SK-N-SH treated with all-trans-retinoic acid at 6 μM for 48 hours (cell line): ENCODE data around the gene RELT.

Experiments
- ATAC-seq: fragments of 200-7000 bp; cut with Tn5 transposase; 3 replicates; pipeline ENCODE4 v1.9.1; 2020; ENCODE audit warnings: mild to moderate bottlenecking, moderate library complexity
- ARNTL ChIP-seq: fragments of 450-650 bp; formaldehyde crosslinking; IDR thresholded peaks from 2 replicates; pipeline ENCODE4 v1.5.0; 2020; ENCODE audit warnings: low read depth, mild to moderate bottlenecking, moderate library complexity, borderline replicate concordance
- BACH2 ChIP-seq: fragments of 250-450 bp; sonication (Bioruptor Pico); IDR thresholded peaks from 2 replicates; pipeline ENCODE4 v1.9.0; 2021; ENCODE audit warnings: mild to moderate bottlenecking, borderline replicate concordance
- CREB5 ChIP-seq: fragments of 250-450 bp; sonication (Bioruptor Pico); IDR thresholded peaks from 2 replicates; pipeline ENCODE4 v1.5.1; 2020; ENCODE audit warnings: low read depth, mild to moderate bottlenecking, moderate library complexity
- CSDC2 ChIP-seq: fragments of 250-450 bp; sonication (Bioruptor Pico); IDR thresholded peaks from 2 replicates; pipeline ENCODE4 v1.5.0; 2020; ENCODE audit warnings: mild to moderate bottlenecking, moderate library complexity
- ESRRG ChIP-seq: fragments of 250-450 bp; sonication (Bioruptor Pico); IDR thresholded peaks from 2 replicates; pipeline ENCODE4 v1.6.1; 2021; ENCODE audit warnings: mild to moderate bottlenecking
- GLIS3 ChIP-seq: fragments of 250-450 bp; sonication (Bioruptor Pico); IDR thresholded peaks from 2 replicates; pipeline ENCODE4 v1.5.0; 2020; ENCODE audit warnings: mild to moderate bottlenecking, moderate library complexity
- ISL1 ChIP-seq: fragments of 250-450 bp; sonication (Bioruptor Pico); IDR thresholded peaks from 2 replicates; pipeline ENCODE4 v2.1.2; 2022; ENCODE audit warnings: mild to moderate bottlenecking, moderate library complexity
- OSR1 ChIP-seq: fragments of 250-450 bp; sonication (Bioruptor Pico); IDR thresholded peaks from 2 replicates; pipeline ENCODE4 v1.8.0; 2022; ENCODE audit warnings: moderate library complexity, mild to moderate bottlenecking, inconsistent platforms
- PATZ1 ChIP-seq: fragments of 250-450 bp; sonication (Bioruptor Pico); IDR thresholded peaks from 2 replicates; pipeline ENCODE4 v1.8.0; 2020; ENCODE audit warnings: mild to moderate bottlenecking, moderate library complexity, borderline replicate concordance
- PPARA ChIP-seq: fragments of 250-450 bp; sonication (Bioruptor Pico); IDR thresholded peaks from 2 replicates; pipeline ENCODE4 v1.5.0; 2020; ENCODE audit warnings: mild to moderate bottlenecking, borderline replicate concordance
- RARB ChIP-seq: fragments of 250-450 bp; sonication (Bioruptor Pico); IDR thresholded peaks from 2 replicates; pipeline ENCODE4 v1.8.0; 2021; ENCODE audit warnings: mild to moderate bottlenecking, moderate library complexity
- SNAI2 ChIP-seq: fragments of 250-450 bp; sonication (Bioruptor Pico); IDR thresholded peaks from 2 replicates; pipeline ENCODE4 v1.5.0; 2020; ENCODE audit warnings: mild to moderate bottlenecking, moderate library complexity
- TCF4 ChIP-seq: fragments of 250-450 bp; sonication (Bioruptor Pico); IDR thresholded peaks from 2 replicates; pipeline ENCODE4 v1.8.0; 2021; ENCODE audit warnings: mild to moderate bottlenecking, moderate library complexity, borderline replicate concordance
- TOX ChIP-seq: fragments of 250-450 bp; sonication (Bioruptor Pico); IDR thresholded peaks from 2 replicates; pipeline ENCODE4 v1.8.0; 2021; ENCODE audit warnings: mild to moderate bottlenecking, moderate library complexity, borderline replicate concordance
- TSHZ2 ChIP-seq: fragments of 250-450 bp; sonication (Bioruptor Pico); IDR thresholded peaks from 2 replicates; pipeline ENCODE4 v1.5.0; 2020; ENCODE audit warnings: mild to moderate bottlenecking, moderate library complexity
- ZC3H10 ChIP-seq: fragments of 250-450 bp; sonication (Bioruptor Pico); IDR thresholded peaks from 2 replicates; pipeline ENCODE4 v1.5.1; 2021; ENCODE audit warnings: mild to moderate bottlenecking, moderate library complexity
- ZFP3 ChIP-seq: fragments of 250-450 bp; sonication (Bioruptor Pico); IDR thresholded peaks from 2 replicates; pipeline ENCODE4 v1.5.0; 2020; ENCODE audit warnings: mild to moderate bottlenecking, moderate library complexity
- ZFP30 ChIP-seq: fragments of 450-650 bp; formaldehyde crosslinking; IDR thresholded peaks from 2 replicates; pipeline ENCODE4 v1.5.0; 2022; ENCODE audit warnings: mild to moderate bottlenecking, moderate library complexity
- ZNF565 ChIP-seq: fragments of 450-650 bp; formaldehyde crosslinking; conservative IDR thresholded peaks from 2 replicates; pipeline ENCODE4 v1.5.0; 2020; ENCODE audit warnings: low read depth, mild to moderate bottlenecking, moderate library complexity
- ZNF70 ChIP-seq: fragments of 450-650 bp; formaldehyde crosslinking; IDR thresholded peaks from 2 replicates; pipeline ENCODE4 v1.5.0; 2020; ENCODE audit warnings: mild to moderate bottlenecking, moderate library complexity
- ZNF8 ChIP-seq: fragments of 450-650 bp; formaldehyde crosslinking; IDR thresholded peaks from 2 replicates; pipeline ENCODE4 v1.5.0; 2020; ENCODE audit warnings: mild to moderate bottlenecking, moderate library complexity
- TF ChIP-seq, protein P1 (sequence below): fragments of 250-450 bp; sonication (Bioruptor Pico); IDR thresholded peaks from 2 replicates; pipeline ENCODE4 v1.8.0; 2021; ENCODE audit warnings: low read depth, mild to moderate bottlenecking, moderate library complexity, borderline replicate concordance
- TF ChIP-seq, protein P2 (sequence below): fragments of 250-450 bp; sonication (Bioruptor Pico); IDR thresholded peaks from 2 replicates; pipeline ENCODE4 v1.5.1; 2021; ENCODE audit warnings: mild to moderate bottlenecking, moderate library complexity

The RELT gene

GRCh38 chr11:73395297-73396208 is 19.4 kb downstream of the RELT start:
- TF ChIP-seq PPARA (CRISPR knock-in tag) (no peak), TCF4 (CRISPR knock-in tag) (no peak), ZNF565 (CRISPR knock-in tag) (no peak), ZNF70 (CRISPR knock-in tag) (no peak), RARB (CRISPR knock-in tag) (no peak), SNAI2 (CRISPR knock-in tag) (no peak), TSHZ2 (CRISPR knock-in tag) (no peak), TOX (no peak), ZC3H10 (CRISPR knock-in tag) (no peak), ESRRG (CRISPR knock-in tag) (no peak), CSDC2 (CRISPR knock-in tag) (no peak), OSR1 (no peak), ZFP3 (CRISPR knock-in tag) (no peak), ZNF8 (no peak), ZFP30 (CRISPR knock-in tag) (no peak), ARNTL (no peak), BACH2 (CRISPR knock-in tag) (no peak), CREB5 (no peak), PATZ1 (no peak)
- TF ChIP-seq, protein P1, sequence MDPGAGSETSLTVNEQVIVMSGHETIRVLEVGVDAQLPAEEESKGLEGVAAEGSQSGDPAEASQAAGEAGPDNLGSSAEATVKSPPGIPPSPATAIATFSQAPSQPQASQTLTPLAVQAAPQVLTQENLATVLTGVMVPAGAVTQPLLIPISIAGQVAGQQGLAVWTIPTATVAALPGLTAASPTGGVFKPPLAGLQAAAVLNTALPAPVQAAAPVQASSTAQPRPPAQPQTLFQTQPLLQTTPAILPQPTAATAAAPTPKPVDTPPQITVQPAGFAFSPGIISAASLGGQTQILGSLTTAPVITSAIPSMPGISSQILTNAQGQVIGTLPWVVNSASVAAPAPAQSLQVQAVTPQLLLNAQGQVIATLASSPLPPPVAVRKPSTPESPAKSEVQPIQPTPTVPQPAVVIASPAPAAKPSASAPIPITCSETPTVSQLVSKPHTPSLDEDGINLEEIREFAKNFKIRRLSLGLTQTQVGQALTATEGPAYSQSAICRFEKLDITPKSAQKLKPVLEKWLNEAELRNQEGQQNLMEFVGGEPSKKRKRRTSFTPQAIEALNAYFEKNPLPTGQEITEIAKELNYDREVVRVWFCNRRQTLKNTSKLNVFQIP (CRISPR knock-in tag): no peak
- ATAC-seq: no peak

GRCh38 chr11:73396251-73396930 is 20.2 kb downstream of the RELT start:
- TF ChIP-seq ZNF8 (no peak), ZNF565 (CRISPR knock-in tag) (no peak), ISL1 (CRISPR knock-in tag) (no peak), RARB (CRISPR knock-in tag) (no peak), GLIS3 (CRISPR knock-in tag) (no peak)
- TF ChIP-seq, protein P1 (CRISPR knock-in tag): no peak
- TF ChIP-seq, protein P2, sequence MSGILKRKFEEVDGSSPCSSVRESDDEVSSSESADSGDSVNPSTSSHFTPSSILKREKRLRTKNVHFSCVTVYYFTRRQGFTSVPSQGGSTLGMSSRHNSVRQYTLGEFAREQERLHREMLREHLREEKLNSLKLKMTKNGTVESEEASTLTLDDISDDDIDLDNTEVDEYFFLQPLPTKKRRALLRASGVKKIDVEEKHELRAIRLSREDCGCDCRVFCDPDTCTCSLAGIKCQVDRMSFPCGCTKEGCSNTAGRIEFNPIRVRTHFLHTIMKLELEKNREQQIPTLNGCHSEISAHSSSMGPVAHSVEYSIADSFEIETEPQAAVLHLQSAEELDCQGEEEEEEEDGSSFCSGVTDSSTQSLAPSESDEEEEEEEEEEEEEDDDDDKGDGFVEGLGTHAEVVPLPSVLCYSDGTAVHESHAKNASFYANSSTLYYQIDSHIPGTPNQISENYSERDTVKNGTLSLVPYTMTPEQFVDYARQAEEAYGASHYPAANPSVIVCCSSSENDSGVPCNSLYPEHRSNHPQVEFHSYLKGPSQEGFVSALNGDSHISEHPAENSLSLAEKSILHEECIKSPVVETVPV (CRISPR knock-in tag): no peak
- no peak for ATAC-seq
